Activated naive CD8-positive, alpha-beta T cell treated with anti-CD3 and anti-CD28 coated beads, Interleukin-2, amount 50 U/mL, for 16 hours (primary cell): ENCODE results near the gene SLC1A2.

Experiments used
- DNase-seq: peaks from one replicate; pipeline ENCODE4 v3.0.0-alpha.2; 2020; ENCODE audit warnings: low read depth, low spot score

Gene SLC1A2

DNA sequence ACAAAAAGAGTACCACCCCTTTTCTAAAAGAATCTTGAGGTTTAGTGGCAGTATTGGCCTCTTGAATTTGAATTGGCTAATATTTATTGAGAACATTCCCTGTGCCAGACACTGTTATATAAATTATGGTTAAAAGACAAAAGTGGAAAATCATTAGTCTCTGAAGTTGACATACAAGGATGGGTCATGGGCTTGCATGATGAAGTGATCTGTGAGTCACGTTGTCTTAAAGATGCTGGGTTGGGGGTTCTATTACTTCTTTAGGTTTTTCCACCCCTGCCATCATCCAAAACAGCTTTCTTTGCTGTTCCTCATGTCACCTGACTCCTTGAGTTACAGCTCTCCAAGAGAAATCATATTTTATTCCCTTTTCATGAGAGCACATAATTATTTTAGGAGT, 195.4 kb downstream of the SLC1A2 start:
- DNase-seq: no peak

DNA sequence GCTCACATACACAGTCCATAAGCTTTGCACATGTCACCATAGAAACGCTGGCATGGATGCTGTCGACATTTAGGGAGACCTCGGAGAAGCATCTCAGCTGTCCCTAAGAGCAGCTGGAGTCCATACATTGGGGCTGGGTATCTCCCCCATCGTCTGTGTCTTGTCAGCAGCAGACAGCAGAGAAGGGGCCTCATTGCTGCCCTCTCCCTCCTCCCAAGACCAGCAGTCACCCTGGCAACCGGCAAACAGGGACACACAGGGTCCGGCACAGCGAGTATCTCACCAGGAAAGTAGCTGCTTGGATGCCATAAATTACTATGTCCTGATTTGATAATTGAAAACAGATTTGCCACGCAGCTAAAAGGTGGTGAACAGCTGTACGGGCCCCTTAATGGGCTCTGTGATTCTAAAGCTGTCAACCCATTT, 196.0 kb downstream of the SLC1A2 start:
- DNase-seq: no peak

DNA sequence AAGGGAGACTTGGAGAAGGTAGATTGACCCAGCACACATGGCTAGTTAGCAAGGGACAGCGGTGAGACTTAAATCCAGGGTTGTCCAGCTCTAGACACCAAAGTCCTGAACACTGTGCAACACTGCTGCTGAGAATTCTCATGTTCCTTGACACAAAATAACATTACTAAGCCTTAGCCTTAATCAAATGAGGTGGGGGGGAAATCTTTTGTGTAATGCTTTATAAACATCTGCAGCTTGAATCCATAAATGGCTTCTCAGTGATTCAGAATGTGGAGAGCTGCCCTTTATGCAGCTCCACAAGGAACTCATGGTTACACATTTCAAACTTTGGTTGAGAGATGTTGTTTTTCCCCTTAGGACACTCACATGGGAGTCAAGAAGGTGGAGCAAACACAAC, 200.4 kb downstream of the SLC1A2 start:
- no peak for DNase-seq

DNA sequence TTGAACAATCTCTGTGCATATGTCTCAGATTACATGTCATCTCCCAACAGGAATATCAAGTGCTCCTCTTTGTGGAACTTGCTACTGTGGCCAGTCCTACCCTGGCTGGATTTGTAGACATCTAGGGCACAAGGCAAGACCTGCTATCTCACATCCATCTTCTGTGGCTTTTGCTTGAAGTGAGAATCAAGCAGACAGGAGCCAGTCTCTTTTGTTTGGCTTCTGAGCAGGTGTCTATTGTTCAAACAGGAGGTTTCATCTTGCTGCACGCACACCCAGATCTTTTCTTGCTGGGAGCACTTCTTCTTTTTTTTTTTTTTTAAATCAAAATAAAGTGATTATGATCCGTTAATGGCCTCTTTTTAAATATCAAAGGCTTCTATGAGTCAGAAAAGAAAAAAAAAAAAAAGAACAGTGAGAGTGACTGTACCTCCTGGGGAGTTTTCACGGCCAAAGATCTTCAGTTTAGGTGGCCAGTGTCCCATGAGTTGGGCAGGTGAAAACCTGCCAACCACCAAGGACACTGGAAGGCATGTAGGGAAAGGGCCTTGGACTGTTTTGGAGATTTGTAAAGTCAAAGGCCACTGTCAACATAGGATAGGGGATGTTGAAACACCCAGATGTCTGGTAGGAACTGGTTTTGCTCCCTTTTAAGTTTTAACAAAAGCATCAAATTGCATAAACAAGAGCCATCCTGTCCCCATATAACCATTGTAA, 202.2 kb downstream of the SLC1A2 start:
- DNase-seq: no peak

DNA sequence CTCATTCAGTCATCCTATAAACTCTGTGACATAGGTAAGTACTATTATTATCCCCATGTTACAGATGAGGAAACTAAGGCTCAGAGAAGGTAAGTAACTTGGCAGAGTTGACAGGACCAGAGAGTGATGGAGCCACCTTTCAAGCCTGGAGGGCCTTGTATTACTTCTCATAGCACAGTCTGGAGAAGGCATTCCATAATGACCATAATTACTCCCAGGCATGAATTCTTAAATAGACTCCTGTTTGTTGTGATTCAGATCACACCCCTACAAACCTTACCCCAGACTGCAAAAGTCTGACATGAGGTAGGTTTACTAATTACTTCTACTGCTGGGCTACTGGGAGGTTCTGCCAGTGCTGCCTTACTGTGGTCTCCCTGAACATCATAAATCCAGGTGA, 203.4 kb downstream of the SLC1A2 start:
- DNase-seq: no peak

DNA sequence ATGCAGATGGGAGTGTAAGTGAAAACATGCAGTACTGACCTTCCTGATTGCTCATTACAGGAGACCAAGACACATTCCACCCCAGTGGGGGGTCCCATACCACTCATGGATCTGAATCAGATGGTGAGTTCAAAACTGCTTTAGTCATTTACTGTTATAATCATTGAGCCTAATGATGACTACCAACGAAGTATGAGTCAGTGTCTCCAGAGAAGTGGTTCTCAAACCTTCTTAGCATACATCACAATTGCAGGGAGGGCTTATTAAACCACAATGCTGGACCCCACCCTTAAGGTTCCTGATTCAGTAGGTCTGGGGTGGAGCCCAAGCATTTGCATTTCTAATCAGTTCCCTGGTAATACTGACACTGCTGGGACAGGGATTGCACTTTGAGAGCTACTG, 204.6 kb downstream of the SLC1A2 start:
- DNase-seq: no peak

DNA sequence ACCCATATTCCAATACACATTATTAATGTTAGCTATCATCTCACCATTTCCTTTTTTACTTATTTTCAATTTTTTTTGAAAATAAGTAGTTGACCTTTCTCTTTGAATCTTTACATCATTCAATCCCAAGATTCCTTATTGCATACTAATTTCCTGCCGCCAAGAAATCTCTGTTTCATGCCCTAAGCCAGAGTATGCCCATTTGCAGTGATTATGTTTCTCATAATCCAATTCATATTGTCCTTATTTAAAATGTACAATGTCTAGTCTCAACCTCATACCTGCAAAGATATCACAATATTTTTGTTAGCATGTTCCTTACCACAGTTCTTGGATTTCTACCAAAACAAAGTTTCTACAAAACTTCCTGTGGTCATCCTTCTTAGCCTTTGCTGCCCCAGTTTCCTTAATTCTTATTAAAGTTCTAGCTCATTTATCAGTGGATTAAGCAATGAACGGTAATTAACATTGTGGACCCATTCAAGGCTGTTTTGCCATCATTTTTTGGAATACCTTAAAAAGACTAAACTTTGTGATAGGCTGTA, 205.1 kb downstream of the SLC1A2 start:
- no peak for DNase-seq

DNA sequence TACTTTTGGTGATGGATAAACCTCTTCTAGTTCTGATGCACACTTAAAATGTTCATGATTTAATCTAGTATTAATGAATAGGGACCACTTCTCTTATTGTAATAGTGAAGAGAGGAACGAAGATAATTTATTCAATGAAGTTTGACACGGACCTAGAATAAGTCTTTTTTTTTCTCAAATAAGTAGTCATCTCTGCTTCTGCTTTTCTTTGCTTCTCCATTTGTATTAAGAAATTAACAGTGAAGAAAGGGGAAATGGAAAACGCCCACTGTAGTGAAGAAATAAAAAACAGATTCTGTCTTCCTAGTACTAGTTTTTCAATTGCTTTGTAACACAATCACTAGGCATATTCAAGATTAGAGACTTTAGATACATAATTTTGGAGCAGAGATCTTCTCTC, 207.4 kb downstream of the SLC1A2 start:
- DNase-seq: no peak

DNA sequence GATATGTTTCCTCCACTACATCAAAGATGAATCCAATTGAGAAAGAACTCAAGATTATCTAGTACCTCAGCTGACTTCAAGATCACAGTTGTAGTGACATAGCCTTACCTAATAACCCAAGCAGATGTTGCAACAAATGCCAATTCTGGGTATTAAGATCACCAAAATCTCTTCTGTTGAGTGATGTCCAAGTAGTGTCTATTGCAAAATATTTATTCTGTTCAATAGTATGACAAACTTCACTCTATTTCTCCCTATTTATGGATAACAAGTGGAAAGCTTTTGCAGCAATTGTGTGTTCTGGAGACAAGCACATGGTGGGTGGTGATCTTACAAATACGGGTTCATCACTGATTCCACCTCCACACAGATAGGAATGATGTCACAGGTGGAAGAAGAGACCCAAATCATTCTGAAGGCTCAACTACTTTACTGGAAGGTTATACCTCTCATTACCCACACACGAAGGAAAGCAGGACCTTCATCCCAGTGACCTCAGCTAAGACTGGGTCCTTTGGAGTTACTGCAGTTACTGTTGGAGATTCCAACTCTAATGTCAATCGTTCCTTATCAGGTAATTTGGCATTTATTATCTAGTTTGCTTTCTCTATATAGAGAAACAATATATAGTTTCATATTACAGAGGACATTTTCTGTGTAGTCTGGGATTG, 208.3 kb downstream of the SLC1A2 start:
- no peak for DNase-seq

DNA sequence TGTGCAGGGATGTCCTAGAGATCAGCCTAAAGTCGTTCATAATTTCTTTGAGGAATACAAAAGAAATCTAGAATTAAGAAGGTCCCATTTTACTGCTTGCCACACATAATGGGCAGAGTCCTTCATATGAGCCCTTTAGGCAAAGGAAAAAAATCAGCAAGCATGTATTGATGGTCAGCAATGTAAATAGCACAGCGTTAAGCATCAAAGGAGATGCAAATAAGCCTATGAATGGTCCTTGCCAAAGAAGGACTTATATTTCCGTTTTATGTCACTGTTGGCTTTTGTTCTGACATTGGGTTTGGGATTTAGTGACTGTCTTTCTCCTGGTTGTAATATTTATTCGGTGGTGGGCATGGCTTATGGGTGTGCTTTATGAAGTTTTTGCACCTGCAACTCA, 210.6 kb downstream of the SLC1A2 start:
- DNase-seq: no peak

DNA sequence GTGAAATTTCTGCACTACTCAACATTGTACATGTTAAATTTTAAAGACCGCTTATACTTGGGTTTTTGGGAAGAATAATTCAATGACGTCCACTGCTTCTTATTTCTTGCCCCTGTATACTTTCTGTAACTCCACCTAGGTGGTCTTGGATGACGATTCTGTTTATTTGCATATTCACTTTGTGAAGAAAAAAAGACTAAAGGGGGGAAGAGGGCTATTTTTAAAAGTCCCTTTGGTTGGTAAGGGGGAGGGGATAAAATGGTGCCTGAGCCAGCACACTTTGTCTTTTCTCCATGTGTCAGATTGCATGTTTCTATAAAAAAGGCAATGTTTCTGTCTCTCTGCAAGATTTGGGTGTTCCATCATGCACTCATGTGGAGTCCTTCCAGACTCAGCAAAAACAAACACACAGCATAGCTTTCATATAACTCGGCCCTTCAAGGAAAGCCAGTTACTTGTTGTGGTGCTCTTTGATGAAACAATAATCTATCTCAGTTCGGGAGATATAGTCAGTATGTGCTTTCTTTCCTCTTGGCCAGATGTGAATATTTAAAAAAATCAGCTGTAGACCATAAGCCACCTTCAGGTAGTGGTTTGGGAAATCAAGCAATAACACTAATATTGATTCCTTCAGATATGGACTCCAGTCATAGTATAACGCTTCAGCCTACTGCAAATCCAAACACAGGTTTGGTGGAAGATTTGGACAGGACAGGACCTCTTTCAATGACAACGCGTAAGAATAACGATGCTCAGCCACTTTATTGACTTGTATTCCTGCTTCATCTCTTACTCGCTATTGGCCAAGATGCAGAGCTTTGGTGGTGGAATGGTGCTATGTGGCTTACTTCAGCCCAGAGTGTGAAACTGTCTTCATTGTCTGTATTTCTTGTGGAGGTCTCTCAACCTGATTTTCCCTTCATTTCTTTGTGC, 211.6 kb downstream of the SLC1A2 start:
- DNase-seq: no peak

DNA sequence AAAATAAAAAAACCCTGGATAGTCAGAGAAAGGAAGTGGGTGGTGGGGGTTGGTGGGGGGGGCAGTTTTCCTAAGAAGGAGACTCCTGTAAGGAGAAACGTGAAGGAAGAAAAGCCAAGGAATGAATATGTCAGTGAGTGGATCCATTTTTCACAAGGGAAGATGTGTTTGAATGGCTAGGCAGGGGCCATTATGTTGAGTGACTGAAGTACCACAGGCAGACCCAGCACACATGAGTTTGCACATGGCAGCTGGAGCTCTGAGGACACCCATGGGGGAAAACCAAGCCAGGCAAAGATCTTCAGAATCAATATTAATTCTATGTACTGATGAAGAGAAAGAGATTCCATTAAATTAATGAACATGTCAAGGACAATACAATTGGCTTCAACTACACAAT, 212.7 kb downstream of the SLC1A2 start:
- DNase-seq: no peak

DNA sequence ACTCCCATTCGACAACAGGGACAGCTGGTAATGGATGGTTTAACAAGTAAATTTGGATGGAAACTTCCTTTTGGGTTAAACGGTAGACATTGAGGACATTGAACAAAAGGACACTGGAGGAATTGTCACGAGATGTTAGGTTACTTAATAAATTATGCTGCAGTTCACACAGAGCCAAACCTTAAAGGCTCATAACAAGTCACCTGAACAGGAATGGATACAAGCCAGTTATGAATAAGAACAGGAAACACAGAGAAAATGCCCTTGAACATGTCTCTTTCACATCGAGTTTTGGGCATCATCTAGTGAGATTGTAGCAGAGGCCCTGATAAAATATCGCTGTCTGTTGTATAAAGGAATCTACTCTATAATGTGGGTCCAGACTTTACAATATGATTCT, 214.7 kb downstream of the SLC1A2 start:
- DNase-seq: no peak
